ENCODE measurements around the gene OR2A5.
"Not testable (repeated sequence)": the region's sequence is repeated elsewhere in the genome, so short reads cannot be mapped to it uniquely, and the experiment has no call there.

OR2A5 gene

GRCh38 chr7:144048648-144049047, at the start of gene OR2A5:
TSS of gene OR2A5 (plus strand) at chr7:144048948. CDS start at chr7:144050402, 1,454 bp downstream.
- DNase-seq, result peak; percentile 54

DNA sequence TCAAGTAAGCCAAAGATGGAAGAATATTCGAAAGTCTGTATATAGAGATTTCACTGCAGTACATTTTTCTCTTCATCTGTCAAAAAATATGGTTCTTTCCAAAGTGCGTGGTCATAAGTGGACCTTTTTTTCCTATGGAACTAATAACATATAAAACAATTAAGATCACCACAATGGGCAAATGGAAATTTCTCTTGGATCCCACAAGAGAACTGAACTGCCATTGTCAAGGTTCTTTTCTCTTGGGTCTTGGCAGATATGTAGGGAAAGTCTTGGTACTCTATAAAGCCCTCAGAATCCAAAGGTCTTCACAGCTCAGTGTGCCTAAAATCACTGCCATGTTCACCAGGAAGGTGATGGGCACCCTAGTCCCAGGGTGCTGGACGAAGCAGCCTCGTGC, 48.7 kb upstream of the OR2A5 start, which contains the start of gene OR6B1:
Gene OR6B1 (plus strand): TSS at position 301 of the 400 bp plus-strand sequence. CDS start 3,677 bp downstream, outside the sequence.
- DNase-seq, result no peak

- DNase-seq, result no peak
These were observed 47.2 kb upstream of the OR2A5 start for GRCh38 chr7:144001543-144001942.

GRCh38 chr7:144004703-144005102, 44.0 kb upstream of the OR2A5 start:
- DNase-seq, result no peak

DNA sequence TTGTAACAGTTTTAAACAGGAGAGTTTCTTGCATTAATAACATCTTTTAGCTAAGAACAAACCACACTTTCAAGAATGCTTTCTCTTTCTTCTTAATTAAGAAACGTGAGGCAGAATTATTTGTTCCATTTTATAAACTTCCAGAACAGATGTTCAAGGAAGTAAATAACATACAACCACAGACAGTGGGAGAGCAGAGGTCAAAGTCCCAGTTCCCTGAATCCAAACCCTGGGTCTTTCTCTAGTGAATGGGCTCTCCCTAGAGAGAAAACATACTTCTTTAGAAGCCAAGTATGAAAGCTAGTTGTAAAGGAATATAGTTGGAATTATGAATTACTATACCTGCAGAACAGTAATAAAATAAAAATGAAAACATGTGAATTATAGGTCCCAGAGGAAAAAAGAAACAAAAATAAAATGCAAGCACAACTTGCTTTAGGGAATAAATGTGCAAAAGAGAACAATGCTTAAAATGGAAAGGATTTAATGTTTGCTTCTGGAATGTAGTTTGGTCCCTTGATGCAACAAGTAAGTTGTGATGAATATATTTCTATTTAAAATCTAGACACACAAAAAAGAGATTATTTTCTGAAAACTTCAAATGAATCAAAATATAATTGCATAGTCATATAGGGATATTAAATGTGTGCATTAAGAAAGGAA, 42.6 kb upstream of the OR2A5 start:
- no peak for DNase-seq

- DNase-seq, result no peak
These were observed 42.1 kb upstream of the OR2A5 start for GRCh38 chr7:144006692-144007042.

GRCh38 chr7:144009361-144009760, 39.4 kb upstream of the OR2A5 start:
- no peak for DNase-seq

DNA sequence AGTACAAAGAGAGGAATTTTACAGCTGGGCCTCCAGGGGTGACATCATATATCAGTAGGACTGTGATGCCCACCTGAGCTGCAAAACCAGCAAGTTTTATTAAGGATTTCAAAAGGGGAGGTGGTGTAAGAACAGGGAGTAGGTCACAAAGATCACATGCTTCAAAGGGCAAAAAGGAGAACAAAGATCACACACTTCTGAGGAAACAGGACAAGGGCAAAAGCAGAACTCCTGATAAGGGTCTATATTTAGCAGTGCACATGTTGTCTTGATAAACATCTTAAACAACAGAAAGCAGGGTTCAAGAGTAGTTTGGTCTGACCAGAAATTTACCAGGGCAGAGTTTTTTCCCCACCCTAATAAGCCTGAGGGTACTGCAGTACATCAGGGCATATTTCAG, 38.7 kb upstream of the OR2A5 start:
- not testable (repeated sequence) for DNase-seq

DNA sequence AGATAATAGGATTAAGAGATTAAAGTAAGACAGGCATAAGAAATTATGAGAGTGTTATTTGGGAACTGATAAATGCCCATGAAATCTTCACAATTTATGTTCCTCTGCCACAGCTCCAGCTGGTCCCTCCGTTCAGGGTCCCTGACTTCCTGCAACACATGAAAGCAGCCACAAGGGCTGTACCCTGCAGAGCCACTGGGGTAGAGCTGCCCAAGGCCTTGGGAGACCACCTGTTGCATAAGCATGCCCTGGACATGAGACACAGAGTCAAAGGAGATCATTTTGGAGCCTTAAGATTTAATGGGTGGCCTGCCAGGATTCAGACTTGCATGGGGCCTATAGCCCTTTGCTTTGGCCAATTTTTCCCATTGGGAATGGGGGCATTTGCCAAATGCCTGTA, 37.9 kb upstream of the OR2A5 start:
- not testable (repeated sequence) for DNase-seq

- DNase-seq, result no peak
These were observed 37.1 kb upstream of the OR2A5 start for GRCh38 chr7:144011458-144012230.

DNA sequence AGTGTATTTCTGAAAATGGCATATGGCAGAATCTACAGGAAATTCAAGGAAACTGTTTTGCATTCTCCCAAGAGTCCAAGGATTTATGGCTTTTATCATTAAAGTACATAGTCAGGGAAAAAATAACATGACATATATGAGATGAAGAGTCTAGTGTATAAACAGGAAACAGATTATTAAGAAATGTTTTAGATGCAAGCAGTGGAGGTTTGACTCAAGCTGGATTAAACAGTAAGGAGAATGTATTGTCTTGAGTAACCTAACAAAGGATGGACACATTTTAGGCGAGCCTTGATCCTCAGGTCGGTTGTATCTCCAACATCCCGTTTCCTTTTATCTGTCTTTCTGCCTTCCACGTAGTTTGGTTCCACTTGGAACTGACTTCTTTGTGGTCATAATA, 30.7 kb upstream of the OR2A5 start:
- no peak for DNase-seq

GRCh38 chr7:144019457-144019856, 29.3 kb upstream of the OR2A5 start:
- DNase-seq, result no peak

DNA sequence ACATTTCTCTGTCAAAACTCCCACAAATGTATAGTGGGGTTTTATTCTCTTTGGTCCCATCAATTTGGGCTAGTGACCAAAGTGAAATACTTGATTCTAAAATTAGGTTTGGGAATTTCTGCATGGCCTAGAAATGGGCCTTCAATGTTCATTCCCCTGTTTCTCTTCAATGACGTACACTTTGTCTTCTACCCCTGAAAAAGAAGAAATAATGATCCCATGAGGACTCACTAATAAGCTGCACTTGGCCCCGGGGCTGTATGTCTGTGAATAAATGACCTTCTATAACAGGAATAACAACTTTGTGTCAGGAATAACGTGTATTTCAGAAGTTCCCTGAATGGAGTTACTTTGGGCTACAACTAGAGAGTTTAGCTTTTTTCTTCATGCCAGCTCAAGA, 28.4 kb upstream of the OR2A5 start:
- DNase-seq, result no peak

DNA sequence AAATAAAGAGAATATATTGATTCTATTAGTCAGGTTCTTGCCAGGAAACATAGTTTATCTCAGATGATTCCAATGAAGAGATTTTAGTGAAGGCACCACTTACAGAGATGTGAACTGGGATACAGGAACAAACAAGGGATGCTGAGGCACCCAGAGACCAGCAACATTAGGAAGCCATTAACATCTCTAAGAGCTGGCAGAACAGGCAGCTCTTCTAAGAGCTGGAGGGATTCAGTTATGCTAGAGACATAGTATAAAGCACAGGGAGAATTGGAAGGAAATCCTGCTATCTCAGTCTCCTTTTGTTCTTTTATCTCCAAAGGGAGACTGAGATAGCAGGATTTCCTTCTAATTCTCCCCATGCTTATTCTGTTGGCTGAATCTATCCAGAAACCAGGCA, 26.6 kb upstream of the OR2A5 start:
- DNase-seq, result no peak

DNA sequence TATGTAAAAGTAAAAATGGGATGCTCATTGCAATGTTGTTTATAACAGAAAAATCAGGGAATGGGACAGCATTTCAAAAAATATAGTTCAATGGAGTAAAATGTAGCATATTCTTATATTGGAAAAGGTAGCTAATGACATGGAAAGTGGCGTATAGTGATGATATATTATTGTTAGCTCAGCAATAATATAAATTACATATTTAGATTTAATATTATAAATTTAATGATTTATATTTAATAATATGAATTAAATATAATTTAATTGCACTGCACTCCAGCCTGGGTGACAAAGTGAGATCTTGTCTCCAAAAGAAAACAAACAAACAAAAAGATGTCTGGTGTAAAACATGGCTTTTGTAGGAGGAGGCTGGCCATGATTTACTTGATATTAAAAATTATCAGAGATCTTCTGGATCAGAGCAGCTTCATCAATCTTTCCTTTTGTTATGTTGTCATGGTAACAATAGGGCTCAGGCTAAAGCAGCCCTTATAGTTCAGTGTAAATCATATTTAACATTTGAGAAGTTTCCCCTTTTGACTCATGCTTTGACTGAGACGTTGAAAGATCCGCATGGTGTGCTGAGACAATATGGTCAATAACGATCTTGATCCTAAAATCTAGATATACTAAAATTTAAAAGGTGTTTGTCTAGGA, 25.4 kb upstream of the OR2A5 start:
- DNase-seq, result no peak

DNA sequence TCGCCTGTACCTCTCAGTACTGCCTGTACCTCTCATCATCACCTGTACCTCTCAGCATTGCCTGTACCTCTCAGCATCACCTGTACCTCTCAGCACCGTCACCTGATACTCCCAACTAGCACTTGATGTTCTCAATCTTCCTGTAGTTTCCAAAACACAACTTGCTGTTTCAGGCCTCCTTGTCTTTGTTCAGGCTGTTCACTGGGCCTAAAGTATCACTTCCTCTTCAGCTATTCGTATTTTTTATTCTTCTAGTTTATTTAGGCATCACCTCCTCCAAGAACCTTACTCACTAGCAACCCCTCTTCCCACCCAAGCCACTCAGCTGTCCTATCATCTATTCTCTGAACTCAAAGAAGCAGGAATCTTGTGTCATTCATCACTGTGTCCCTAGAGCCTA, 24.5 kb upstream of the OR2A5 start:
- DNase-seq, result no peak

- DNase-seq, result no peak
These were observed 22.4 kb upstream of the OR2A5 start for GRCh38 chr7:144026203-144026883.

DNA sequence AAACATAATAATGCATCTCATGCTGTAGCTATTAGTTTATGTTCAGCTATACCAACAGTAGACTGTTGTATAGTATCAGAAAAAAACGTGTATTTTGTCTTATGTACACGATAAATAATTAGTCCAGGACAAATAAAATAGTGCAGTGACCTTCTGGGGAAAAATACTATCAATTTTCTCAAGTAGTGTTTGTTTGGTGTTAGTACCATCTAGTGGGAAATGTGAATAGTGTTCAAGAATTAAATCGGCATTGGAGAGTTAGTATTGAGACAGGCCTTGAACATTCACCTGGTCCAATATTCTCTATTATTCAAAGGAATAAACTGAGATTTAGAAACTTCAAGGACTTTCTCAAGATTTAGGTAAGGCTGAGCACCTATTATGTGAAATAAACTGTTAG, 21.7 kb upstream of the OR2A5 start:
- DNase-seq, result peak; percentile 22

DNA sequence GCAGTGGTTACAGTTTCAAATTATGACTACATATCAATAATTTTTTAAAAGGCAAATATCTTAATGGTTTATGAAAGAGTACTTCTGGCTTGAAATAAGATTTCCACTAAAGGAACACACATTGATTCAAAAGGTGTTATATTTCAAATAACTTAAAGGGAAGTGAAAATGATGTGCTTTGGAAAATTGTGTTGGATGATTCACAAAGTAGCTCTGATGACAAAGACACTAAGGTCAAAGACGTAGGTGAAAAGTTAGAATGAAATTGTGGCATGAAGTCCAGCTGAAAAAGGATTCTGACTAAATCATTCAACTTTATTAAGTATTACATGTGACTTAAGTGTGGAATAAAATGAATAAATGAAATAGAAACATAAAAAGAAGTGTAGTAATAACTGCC, 20.8 kb upstream of the OR2A5 start:
- no peak for DNase-seq

DNA sequence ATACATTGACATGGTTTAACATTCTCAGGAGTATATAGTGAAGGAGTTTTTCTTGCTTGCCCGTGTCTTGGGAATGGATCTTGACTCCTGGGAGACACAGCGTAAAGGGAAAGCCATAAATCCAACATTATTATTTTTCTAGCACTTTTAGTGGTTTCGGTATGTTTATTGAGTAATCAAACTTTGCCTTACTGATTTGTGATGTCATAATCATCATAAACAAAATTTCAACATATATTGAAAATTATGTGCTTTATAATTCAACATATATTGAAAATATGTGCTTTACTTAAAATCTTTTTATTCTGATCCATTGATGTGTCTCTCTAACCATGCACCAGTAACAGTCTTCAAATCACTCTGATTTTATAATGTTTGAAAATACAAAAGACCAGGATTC, 20.2 kb upstream of the OR2A5 start:
- no peak for DNase-seq

GRCh38 chr7:144032516-144032915, 16.2 kb upstream of the OR2A5 start:
- DNase-seq, result no peak

DNA sequence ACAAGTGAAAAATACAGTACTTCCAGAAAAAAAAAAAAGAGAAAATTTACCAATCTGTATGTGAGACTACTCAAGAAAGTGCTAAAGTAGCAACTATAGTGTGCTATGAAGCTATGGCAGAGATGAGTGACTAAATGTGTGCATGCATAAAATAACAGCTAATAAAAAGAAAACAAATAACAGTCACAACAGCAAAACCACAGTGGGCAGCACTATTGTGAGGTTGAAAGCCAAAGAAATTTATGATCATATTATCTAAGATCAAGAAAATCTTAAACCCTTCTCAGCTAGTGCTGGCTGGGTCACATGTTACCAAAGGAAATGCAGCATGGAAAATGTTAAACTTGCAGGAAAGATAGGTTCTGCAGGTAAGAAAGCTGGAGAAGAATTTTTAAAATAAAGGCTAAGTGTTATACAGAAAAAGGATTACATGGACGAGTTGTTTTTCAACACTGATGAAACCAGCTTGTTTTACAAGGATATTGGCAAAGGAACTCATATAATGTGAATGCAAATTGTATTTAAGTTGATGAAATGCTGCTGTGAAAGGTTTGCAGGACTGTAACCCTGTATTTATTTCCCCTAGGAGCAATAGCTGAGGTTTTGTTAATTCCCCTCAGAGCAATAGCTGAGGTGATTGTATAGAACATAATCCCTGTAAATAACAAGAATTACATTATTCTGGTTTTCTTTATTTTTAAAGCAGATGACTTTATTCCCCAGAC, 15.6 kb upstream of the OR2A5 start:
- DNase-seq, result no peak

GRCh38 chr7:144035385-144035784, 13.4 kb upstream of the OR2A5 start:
- DNase-seq, result no peak
